Gastrocnemius medialis (tissue), 4 donors: ENCODE measurements around the gene SLC12A7.

ENCODE experiments used
- POLR2A ChIP-seq, 2 donors: fragments of 450-650 bp; IDR thresholded peaks; one replicate each; pipeline ENCODE4 v1.6.1; 2017; ENCODE audit warnings: antibody characterized with exemption in 2 of 2, mild to moderate bottlenecking in 2 of 2, moderate library complexity in 2 of 2
- TF ChIP-seq, protein P1 (sequence below), 5 experiments: fragments of 450-650 bp in 3 of 5; fragments of 200-600 bp in 2 of 5; sonication (generic) in 2 of 5; IDR thresholded peaks in 4 of 5; conservative IDR thresholded peaks in 1 of 5; 1 replicate in 4 of 5; 2 replicates in 1 of 5; pipeline ENCODE4 v1.5.1; 2016 to 2019; ENCODE audit warnings: antibody characterized with exemption in 5 of 5, mild to moderate bottlenecking in 3 of 5, moderate library complexity in 3 of 5

DNA sequence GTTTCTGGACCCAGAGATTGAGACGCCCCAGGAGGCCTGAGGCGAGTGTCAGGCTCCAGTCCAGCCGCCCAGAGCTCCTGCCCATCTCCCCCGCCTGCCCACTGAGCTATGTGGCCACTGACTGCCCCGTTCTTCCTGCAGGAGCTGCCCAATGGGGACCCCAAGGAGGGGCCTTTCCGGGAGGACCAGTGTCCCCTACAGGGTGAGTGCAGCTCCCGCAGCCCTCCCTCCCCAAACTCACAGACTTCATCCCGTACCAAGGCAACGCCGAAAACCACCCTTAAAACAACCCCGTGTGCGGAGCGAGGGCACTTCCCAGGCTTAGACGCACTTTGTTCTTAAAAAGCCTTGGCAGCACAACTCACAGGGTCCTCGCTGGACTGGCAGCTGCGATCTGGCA is 79.9 kb downstream of the SLC12A7 start:
- no peak for TF ChIP-seq POLR2A (IDR thresholded peaks at IDR 0.05)
- TF ChIP-seq, protein P1, sequence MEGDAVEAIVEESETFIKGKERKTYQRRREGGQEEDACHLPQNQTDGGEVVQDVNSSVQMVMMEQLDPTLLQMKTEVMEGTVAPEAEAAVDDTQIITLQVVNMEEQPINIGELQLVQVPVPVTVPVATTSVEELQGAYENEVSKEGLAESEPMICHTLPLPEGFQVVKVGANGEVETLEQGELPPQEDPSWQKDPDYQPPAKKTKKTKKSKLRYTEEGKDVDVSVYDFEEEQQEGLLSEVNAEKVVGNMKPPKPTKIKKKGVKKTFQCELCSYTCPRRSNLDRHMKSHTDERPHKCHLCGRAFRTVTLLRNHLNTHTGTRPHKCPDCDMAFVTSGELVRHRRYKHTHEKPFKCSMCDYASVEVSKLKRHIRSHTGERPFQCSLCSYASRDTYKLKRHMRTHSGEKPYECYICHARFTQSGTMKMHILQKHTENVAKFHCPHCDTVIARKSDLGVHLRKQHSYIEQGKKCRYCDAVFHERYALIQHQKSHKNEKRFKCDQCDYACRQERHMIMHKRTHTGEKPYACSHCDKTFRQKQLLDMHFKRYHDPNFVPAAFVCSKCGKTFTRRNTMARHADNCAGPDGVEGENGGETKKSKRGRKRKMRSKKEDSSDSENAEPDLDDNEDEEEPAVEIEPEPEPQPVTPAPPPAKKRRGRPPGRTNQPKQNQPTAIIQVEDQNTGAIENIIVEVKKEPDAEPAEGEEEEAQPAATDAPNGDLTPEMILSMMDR (IDR thresholded peaks at IDR 0.05 in 4 of 5, conservative IDR thresholded peaks at IDR 0.05 in 1 of 5) = no peak
